Measurements from ENCODE around the gene NUP37.

NUP37 gene

GRCh38 chr12:102024765-102025164, 95.1 kb downstream of the NUP37 start:
- DNase-seq = no peak

GRCh38 chr12:102023343-102023930, 96.5 kb downstream of the NUP37 start:
- DNase-seq = no peak
